Right hindlimb (tissue), 1 donor: Measurements from ENCODE around the gene TPT1.
"Not testable (repeated sequence)": the region's sequence is repeated elsewhere in the genome, so short reads cannot be mapped to it uniquely, and the experiment has no call there.

ENCODE experiments used
- DNase-seq: peaks from one replicate; pipeline ENCODE4 v3.0.0-alpha.2; 2018

Gene TPT1

DNA sequence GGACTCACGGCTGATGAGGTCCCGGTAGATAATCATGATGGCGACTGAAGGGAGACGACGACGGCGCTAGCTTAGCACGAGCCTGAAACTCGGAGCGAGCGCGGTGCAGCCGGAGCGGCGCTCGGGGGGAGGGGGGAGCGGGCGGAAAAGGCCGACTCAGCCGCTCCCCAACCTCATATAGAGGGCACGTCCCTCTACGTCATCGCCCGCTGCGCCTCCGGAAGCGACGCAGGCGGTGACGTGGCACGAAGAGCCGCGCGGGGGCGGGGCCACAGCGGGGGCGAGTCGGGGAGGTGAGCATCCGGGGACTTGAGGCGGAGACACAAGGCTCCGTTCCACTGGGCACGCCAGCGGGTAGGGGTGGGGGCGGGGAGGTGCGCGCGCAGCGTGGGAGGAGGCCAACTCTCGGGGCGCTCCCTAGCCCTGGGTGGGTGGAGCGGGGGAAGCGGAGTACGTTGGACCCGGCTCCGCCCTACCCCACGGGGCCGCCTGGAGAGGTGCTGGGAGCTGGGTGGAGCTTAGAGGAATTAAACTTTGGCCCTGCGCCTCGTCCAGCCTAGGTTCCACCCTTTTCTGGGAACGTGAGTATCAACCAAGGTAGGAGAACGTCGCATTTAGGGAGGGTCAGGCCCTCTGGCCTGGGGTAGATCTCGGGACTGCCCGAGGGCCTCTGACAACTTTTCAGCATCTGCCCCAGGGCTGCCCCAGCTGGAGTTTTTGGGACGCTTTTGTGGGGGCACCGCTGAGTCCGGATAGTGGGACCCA lies at the start of gene TPT1:
TSS of gene TPT1 (minus strand) at position 150 of the 765 bp plus-strand sequence. CDS start at position 36, 114 bp downstream.
- DNase-seq, result peak; percentile 100

DNA sequence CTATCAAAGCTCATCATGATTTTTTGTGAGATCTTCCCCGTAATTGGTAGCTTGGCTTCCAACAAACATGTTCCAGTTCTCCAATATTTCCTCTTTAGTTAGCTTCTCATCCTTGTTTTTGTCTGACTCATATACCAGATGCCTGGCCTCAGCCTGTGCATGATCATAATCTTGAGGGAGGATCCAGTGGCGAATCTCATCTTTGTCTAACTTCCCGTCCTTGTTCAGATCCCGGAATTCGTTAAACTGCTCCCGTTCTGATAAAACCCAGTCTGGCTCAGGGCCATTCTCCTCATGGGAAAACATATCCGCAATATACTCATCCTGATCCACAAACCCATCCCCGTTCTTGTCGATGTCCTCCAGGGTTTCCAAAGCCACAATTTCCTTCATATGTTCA lies 49.4 kb upstream of the TPT1 start:
- DNase-seq, result not testable (repeated sequence)

DNA sequence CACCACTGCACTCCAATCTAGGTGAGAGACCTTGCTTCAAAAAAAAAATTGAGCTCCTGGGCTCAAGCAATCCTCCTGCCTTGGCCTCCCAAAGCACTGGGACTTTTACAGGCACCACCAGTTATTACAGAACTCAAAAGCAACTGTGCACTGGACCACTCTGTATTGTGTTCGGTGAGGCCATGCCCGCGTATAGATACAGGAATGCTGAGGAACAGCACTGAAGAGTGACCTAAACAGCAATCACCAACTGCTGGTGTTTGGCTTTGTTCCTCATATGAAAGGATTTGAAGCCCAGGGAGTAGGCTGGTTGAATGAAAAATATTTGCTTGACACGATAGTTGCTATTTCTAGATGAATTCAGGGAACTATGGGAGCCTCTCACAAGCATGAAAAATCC lies 47.7 kb upstream of the TPT1 start:
- no peak for DNase-seq

DNA sequence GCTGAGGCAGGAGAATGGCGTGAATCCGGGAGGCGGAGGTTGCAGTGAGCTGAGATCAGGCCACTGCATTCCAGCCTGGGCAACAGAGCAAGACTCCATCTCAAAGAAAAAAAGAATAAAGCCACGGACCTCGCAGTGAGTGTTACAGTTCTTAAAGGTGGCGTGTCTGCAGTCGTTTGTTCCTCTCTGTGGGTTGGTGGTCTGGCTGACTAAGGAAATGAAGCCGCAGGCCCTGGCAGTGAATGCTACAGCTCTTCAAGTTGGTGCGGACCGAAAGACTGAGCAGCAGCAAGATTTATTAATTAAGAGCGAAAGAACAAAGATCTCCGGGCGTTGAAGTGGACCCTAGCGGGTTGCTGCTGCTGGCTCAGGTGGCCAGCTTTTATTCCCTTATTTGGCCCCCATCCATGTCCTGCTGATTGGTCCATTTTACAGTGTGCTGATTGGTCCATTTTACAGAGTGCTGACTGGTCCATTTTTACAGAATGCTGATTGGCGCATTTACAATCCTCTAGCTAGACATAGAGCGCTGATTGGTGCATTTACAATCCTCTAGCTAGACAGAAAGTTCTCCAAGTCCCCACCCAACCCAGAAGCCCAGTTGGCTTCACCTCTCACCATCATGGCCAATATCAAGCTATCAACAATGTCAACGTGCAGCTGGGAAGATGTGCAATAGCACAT lies 46.1 kb upstream of the TPT1 start:
- not testable (repeated sequence) for DNase-seq

DNA sequence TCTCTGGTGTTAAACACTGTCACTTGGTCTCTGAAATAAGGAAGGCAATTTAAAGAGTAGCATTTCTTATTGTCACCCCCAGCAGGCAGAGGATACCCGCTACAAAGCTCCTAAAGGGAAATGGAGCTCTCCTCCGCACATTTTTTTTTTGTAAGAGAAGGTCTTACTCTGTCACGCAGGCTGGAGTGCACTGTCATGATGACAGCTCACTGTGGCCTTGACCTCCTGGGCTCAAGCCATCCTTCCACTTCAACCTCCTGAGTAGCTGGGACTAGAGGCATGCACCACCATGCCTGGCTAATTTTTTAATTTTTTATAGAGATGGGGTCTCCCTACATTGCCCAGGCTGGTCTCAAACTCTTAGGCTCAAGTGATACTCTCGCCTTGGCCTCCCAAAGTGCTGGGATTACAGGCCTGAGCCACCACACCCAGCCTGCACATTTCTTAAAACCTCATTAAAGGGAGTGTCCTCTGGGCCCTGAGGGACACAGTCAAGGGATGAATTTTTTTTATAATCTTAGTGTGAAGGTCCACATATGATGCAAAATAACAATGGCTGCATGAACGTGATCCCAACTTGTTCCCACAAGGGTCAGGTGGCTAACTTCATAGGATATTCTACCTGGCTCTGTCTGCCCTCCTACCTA lies 45.0 kb upstream of the TPT1 start:
- DNase-seq, result no peak

DNA sequence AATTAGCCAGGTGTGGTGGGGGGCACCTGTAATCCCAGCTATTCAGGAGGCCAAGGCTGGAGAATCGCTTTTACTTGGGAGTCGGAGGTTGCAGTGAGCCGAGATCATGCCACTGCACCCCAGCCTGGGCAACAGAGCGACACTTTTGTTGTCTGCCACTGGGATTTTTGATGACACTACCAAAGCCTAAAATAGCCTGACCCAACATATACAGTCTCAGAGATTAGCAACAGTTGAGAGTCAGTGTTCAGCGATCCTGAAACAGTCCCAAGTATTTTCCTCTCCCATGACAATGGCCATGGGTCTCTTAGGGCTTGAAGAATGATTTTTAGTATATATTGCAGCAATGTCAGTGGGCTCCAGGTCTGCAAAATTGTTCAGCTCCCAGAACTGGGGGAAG lies 44.3 kb upstream of the TPT1 start:
- no peak for DNase-seq

DNA sequence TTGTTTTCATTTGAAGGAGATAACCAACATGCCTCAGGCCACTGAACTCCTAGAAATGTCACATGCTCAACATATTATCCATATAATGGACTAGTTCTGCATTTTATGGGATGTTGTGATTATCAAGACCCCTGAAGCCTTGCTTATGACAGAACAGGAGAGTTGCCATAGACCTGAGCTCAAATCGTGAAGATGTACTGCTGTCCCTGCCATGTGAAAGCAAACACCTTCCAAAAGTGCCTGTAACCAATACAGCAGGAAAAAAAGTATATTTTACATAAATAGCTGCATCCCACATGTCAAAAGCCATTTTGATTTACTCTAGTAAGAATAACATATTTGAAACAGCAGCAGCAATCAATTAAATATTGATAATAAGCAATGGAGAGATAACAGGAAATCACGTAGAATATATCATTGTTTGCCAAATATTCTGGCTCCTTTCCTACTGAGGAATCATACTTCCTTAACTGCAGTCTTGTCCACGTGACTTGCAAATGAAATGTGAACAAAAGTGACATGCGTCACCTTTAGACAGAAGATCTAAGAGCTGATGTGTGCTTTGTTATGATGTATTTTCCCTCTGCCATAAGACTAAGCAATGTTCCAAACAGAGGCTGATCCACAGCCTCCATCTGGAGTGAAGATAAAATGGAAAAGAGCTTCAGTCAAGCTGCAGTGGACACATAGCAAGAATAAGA lies 43.6 kb upstream of the TPT1 start:
- no peak for DNase-seq

DNA sequence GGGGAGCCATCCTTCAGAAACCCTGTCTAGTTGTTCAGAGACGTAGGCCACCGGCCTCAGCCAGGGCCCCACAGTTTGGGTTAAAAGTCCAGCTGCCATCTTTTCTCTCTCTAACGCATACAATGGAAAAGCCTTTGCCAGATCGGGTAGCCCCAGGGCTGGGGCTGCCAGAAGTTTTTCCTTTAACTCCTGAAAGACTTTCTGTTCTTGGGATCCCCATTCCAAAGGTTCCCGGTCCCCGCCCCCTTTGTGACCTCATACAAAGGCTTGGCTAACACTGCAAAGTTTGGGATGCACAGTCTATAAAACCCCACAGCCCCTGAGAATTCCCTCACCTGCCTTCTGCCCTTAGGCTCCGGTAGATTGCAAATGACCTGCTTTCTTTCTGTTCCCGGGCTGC lies 41.8 kb upstream of the TPT1 start:
- not testable (repeated sequence) for DNase-seq

DNA sequence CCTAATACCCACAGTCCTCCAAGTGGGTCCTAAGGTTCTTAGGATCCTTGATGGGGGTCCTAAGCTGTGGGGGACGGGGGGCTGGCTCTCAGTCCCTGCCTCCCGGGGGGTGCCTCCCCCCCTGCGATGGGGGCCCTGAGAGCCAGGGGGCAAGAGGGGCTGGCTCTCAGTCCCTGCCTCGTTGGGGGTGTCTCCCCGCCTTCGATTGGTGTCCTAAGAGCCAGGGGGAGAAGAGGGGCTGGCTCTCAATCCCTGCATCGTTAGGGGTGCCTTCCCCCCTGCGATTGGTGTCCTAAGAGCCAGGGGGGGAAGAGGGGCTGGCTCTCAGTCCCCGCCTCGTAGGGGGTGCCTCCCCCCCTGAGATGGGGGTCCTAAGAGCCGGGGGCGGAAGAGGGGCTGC lies 40.2 kb upstream of the TPT1 start:
- no peak for DNase-seq

DNA sequence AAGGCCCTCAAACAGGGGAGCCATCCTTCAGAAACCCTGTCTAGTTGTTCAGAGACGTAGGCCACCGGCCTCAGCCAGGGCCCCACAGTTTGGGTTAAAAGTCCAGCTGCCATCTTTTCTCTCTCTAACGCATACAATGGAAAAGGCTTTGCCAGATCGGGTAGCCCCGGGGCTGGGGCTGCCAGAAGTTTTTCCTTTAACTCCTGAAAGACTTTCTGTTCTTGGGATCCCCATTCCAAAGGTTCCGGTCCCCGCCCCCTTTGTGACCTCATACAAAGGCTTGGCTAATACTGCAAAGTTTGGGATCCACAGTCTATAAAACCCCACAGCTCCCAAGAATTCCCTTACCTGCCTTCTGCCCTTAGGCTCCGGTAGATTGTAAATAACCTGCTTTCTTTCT lies 39.7 kb upstream of the TPT1 start:
- not testable (repeated sequence) for DNase-seq

DNA sequence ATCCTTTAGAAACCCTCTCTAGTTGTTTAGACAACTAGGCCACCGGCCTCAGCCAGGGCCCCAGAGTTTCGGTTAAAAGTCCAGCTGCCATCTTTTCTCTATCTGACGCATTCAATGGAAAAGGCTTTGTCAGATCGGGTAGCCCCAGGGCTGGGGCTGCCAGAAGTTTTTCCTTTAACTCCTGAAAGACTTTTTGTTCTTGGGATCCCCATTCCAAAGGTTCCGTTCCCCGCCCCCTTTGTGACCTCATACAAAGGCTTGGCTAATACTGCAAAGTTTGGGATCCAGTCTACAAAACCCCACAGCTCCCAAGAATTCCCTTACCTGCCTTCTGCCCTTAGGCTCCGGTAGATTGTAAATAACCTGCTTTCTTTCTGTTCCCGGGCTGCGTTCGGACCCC lies 38.5 kb upstream of the TPT1 start:
- not testable (repeated sequence) for DNase-seq

DNA sequence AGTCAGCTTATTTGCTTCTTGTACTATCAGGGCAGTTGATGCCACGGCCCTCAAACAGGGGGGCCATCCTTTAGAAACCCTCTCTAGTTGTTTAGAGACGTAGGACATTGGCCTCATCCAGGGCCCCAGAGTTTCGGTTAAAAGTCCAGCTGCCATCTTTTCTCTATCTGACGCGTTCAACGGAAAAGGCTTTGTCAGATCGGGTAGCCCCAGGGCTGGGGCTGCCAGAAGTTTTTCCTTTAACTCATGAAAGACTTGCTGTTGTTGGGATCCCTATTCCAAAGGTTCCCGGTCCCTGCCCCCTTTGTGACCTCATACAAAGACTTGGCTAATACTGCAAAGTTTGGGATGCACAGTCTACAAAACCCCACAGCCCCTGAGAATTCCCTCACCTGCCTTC lies 37.8 kb upstream of the TPT1 start:
- not testable (repeated sequence) for DNase-seq

DNA sequence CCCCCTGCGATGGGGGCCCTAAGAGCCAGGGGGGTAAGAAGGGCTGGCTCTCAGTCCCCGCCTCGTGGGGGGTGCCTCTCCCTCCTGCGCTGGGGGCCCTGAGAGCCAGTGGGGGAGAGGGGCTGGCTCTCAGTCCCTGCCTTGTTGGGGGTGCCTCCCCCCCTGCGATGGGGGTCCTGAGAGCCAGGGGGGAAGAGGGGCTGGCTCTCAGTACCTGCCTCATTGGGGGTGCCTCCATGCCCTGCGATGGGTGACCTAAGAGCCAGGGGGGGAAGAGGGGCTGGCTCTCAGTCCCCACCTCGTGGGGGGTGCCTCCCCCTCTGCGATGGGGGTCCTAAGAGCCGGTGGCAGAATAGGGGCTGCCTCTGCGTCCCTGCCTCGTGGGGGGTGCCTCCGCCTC lies 36.3 kb upstream of the TPT1 start:
- DNase-seq, result not testable (repeated sequence)

DNA sequence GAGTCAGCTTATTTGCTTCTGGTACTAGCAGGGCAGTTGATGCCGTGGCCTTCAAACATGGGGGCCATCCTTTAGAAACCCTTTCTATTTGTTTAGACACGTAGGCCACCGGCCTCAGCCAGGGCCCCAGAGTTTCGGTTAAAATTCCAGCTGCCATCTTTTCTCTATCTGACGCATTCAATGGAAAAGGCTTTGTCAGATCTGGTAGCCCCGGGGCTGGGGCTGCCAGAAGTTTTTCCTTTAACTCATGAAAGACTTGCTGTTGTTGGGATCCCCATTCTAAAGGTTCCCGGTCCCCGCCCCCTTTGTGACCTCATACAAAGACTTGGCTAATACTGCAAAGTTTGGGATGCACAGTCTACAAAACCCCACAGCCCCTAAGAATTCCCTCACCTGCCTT lies 35.7 kb upstream of the TPT1 start:
- not testable (repeated sequence) for DNase-seq

DNA sequence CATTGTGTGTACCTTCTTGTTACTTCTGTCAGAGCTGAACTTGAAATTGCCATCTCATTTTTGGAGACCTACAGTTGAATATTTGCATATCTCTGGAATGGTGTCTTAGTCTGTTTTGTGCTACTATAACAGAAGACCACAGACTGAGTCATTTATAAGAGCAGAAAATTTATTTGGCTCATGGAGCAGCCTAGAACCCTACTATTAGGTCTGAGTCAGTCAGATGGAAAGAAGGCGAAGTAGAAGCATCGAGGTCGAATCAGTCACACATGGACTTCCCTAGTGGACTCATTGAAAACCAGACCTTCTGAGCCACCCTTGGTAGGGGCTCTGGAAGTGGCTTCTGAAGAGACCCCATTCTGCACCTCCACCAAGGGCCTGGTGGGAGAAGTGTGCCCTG lies 33.9 kb upstream of the TPT1 start:
- no peak for DNase-seq

DNA sequence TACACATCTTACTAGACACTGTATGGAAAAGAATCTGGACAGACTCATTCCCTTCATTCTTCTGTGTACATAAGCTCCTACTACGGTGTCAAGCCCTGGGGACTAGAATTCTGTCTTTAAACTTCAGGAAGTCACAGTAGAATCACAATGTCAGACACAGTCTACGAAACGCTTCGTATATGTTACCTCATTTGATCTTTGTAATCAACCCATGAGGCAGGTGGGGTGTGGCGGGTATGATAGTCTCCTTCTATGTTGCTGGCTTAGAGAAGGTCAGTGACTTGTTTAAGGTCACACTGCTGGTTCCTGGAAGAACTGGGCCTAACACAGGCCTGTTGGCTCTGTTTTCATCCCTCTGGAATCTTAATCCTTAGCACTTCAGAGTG lies 32.2 kb upstream of the TPT1 start:
- DNase-seq, result no peak

DNA sequence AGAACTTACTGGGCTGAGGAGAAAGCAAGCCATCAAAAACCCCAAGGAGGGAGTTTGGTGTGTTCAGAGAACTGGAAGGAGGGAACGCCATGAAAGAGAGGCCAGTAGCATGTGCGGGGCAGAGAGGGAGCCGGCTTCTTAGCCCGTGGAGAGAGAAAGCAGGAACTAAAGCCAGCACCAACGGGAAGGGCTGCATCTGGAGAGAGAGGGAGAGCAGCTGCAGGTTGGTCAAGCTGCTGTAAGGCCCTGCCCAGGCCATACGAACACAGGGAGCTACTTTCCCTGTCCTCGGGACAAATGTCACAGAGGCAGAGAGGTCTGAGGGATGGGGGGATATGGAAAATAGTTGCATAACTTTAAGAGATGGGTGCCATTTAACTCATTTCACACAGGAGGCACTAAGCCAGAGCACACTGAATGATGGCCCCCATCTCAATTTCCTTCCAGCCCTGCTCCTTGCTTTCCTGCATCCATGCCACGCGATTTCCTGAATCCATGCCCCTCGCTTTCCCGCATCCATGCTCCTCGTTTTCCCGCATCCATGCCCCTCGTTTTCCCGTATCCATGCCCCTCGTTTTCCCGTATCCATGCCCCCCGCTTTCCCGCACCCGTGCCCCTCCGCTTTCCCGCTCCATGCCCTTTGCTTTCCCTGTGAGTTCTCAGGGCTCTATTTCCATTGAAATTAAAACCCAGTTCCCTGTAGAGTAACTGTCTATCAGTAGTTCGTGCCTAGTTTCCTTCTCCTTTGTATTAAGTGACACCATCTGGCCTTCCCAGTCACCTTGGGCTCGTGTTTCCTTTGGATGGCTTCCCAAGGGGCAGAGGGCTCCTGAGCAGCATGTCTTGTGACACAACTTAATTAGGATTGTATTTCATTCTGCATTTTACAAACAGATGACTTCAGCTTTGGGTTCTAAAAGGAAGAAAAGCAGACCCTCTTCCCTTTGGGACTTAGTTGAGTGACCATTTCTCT lies 31.5 kb upstream of the TPT1 start:
- DNase-seq, result no peak

DNA sequence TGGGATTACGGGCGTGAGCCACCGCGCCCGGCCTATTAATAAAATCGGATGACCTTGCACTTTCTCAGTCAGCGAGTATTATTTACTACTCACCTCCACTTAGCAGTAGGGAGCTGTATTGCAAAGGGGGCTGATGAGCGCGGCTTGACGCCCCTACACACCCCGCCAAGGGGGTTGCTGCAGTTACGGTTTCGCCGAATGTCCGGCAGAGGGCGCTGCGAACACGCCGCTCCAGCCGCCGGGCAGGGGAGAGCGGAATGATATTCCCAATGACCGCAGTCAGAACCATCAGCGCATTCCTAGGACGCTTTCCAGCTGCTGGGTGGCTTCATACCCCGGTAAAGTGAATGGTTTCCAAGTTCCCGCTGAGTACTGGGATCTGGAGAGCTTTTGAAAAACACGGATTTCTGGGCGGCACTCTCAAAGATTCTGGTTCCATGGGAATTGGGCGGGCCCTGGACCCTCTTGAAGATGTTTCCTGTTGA lies 30.0 kb upstream of the TPT1 start:
- peak; percentile 80 for DNase-seq

DNA sequence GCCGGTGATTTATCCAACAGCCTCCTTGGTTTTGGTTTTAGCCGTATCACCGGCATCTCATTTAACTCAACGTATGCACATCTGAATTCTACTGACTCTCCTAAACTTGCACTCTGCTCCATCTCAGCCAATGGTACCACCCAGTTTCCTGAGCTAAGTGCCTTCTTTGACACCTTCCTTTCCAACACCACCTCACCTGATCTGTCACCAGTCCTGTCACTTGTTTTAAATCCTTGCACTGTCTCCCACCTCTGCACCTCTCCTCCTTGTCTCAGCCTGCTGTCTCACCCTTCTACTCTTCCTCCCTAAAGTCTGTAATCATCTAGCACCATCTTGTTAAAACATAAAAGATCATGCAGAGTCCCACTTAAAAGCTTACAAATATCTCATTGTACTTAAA lies 28.1 kb upstream of the TPT1 start:
- no peak for DNase-seq

DNA sequence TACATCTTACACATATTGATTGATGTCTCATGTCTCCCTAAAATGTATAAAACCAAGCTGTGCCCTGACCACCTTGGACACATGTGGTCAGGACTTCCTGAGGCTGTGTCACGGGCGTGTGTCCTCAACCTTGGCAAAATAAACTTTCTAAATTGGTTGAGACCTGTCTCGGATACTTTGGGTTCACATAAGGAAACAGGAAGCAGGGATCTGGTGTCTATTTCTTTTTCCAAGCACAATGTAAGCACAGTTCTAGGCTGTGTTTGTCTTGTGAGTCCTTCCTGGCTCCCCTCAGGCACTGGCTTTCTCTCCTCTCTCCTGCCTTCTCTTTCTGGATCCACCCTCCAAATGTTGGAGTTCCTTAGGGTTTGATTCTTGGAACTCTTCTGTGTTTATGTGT lies 27.6 kb upstream of the TPT1 start:
- no peak for DNase-seq

DNA sequence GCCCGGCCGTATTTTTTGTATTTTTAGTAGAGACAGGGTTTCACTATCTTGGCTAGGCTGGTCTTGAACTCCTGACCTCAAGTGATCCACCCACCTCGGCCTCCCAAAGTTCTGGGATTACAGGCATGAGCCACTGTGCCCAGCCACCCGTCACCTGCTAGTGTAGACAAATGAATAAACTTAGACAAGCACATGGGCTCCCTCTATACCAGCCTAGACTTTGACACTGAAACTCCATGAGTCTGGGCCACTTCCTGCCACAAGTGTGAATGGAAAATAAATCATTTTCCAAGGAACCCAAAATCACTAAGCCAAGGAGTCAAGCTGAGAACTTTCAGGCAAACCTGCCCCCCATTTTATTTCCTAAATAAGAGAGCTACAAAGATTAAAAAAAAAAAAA lies 27.0 kb upstream of the TPT1 start:
- DNase-seq, result no peak

DNA sequence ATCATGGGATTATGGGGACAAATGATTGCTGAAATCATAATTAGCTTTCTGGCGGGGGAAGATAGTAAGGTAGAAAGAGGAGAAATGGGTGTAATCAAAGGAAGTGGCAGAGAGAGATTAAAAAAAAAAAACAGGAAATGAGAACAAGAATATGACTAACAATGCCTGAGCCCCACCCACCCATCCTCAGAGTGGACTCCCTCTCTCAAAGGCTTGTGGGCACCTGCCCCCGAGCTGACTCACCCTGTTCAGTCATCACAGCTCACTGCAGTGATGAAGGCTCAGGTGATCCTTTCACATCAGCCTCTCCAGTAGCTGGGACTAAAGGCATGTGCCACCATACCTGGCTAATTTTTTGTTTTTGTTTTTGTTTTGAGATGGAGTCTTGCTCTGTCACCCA lies 26.4 kb upstream of the TPT1 start:
- no peak for DNase-seq
